ENCODE results near the gene RTF2.

Gene RTF2

GRCh38 chr20:56433880-56434255 is 34.6 kb upstream of the RTF2 start:
- in situ Hi-C loops (cut with HindIII; ENCODE audit: low pct_ligation_motif_present, low pct_unique_long_range_greater_than_20kb, low sequenced_read_pairs), result no loop called here

GRCh38 chr20:56437196-56437960 is 31.0 kb upstream of the RTF2 start:
- DNase-seq, result no peak
- in situ Hi-C loops (cut with HindIII; ENCODE audit: low pct_ligation_motif_present, low pct_unique_long_range_greater_than_20kb, low sequenced_read_pairs), result no loop called here

More at GRCh38 chr20:56433880-56434255, 34.6 kb upstream of the RTF2 start:
- no peak for DNase-seq

GRCh38 chr20:56438284-56438683 is 30.1 kb upstream of the RTF2 start:
- no peak for DNase-seq
- in situ Hi-C loops (cut with HindIII; ENCODE audit: low pct_ligation_motif_present, low pct_unique_long_range_greater_than_20kb, low sequenced_read_pairs), result no loop called here

GRCh38 chr20:56439771-56440291 is 28.6 kb upstream of the RTF2 start:
- DNase-seq, result no peak
- in situ Hi-C loops (cut with HindIII; ENCODE audit: low pct_ligation_motif_present, low pct_unique_long_range_greater_than_20kb, low sequenced_read_pairs), result no loop called here

GRCh38 chr20:56440346-56441007 is 27.9 kb upstream of the RTF2 start:
- DNase-seq, result no peak
- in situ Hi-C loops (cut with HindIII; ENCODE audit: low pct_ligation_motif_present, low pct_unique_long_range_greater_than_20kb, low sequenced_read_pairs), result no loop called here

GRCh38 chr20:56442389-56443365 is 25.8 kb upstream of the RTF2 start:
- in situ Hi-C loops (cut with HindIII; ENCODE audit: low pct_ligation_motif_present, low pct_unique_long_range_greater_than_20kb, low sequenced_read_pairs), result no loop called here

GRCh38 chr20:56443654-56444540 is 24.5 kb upstream of the RTF2 start:
- in situ Hi-C loops (cut with HindIII; ENCODE audit: low pct_ligation_motif_present, low pct_unique_long_range_greater_than_20kb, low sequenced_read_pairs), result no loop called here
- no peak for DNase-seq

More at GRCh38 chr20:56442389-56443365, 25.8 kb upstream of the RTF2 start:
- DNase-seq, result no peak

GRCh38 chr20:56445130-56445529 is 23.3 kb upstream of the RTF2 start:
- in situ Hi-C loops (cut with HindIII; ENCODE audit: low pct_ligation_motif_present, low pct_unique_long_range_greater_than_20kb, low sequenced_read_pairs), result no loop called here

GRCh38 chr20:56445540-56445939 is 22.9 kb upstream of the RTF2 start:
- in situ Hi-C loops (cut with HindIII; ENCODE audit: low pct_ligation_motif_present, low pct_unique_long_range_greater_than_20kb, low sequenced_read_pairs), result no loop called here

More at GRCh38 chr20:56445130-56445529, 23.3 kb upstream of the RTF2 start:
- DNase-seq, result no peak

GRCh38 chr20:56447227-56447626 is 21.2 kb upstream of the RTF2 start:
- DNase-seq, result no peak
- in situ Hi-C loops (cut with HindIII; ENCODE audit: low pct_ligation_motif_present, low pct_unique_long_range_greater_than_20kb, low sequenced_read_pairs), result no loop called here

More at GRCh38 chr20:56445540-56445939, 22.9 kb upstream of the RTF2 start:
- DNase-seq, result no peak

GRCh38 chr20:56449459-56449858 is 19.0 kb upstream of the RTF2 start:
- in situ Hi-C loops (cut with HindIII; ENCODE audit: low pct_ligation_motif_present, low pct_unique_long_range_greater_than_20kb, low sequenced_read_pairs), result no loop called here
- DNase-seq, result no peak

- in situ Hi-C loops (cut with HindIII; ENCODE audit: low pct_ligation_motif_present, low pct_unique_long_range_greater_than_20kb, low sequenced_read_pairs), result no loop called here
- no peak for DNase-seq
Observed at GRCh38 chr20:56451056-56451765, 17.2 kb upstream of the RTF2 start.

GRCh38 chr20:56453352-56453751 is 15.1 kb upstream of the RTF2 start:
- in situ Hi-C loops (cut with HindIII; ENCODE audit: low pct_ligation_motif_present, low pct_unique_long_range_greater_than_20kb, low sequenced_read_pairs), result no loop called here
- no peak for DNase-seq

GRCh38 chr20:56454754-56455153 is 13.7 kb upstream of the RTF2 start:
- no peak for DNase-seq
- in situ Hi-C loops (cut with HindIII; ENCODE audit: low pct_ligation_motif_present, low pct_unique_long_range_greater_than_20kb, low sequenced_read_pairs), result no loop called here

GRCh38 chr20:56458206-56458821 is 10.1 kb upstream of the RTF2 start:
- in situ Hi-C loops (cut with HindIII; ENCODE audit: low pct_ligation_motif_present, low pct_unique_long_range_greater_than_20kb, low sequenced_read_pairs), result no loop called here
- no peak for DNase-seq

GRCh38 chr20:56460459-56460858 is 8.0 kb upstream of the RTF2 start:
- DNase-seq, result no peak
- in situ Hi-C loops (cut with HindIII; ENCODE audit: low pct_ligation_motif_present, low pct_unique_long_range_greater_than_20kb, low sequenced_read_pairs), result no loop called here

- DNase-seq, result no peak
- in situ Hi-C loops (cut with HindIII; ENCODE audit: low pct_ligation_motif_present, low pct_unique_long_range_greater_than_20kb, low sequenced_read_pairs), result no loop called here
Observed at GRCh38 chr20:56461576-56461975, 6.9 kb upstream of the RTF2 start.

Measured in ACHN (cell line).